ENCODE results near the gene S100A12.
"Not testable (repeated sequence)": the region's sequence is repeated elsewhere in the genome, so short reads cannot be mapped to it uniquely, and the experiment has no call there.

GRCh38 chr1:153347049-153347448 is 28.4 kb downstream of the S100A12 start:
- not testable (repeated sequence) for TF ChIP-seq CTCF (IDR thresholded peaks at IDR 0.05); POLR2A (IDR thresholded peaks at IDR 0.05); EP300 (IDR thresholded peaks at IDR 0.05; ENCODE audit: low read depth); POLR2AphosphoS5 (IDR thresholded peaks at IDR 0.05)
